ENCODE results near the gene ADM.
A peak's percentile ranks its signal among the peaks of the same experiment; 100 is the strongest.
"Not testable (repeated sequence)": the region's sequence is repeated elsewhere in the genome, so short reads cannot be mapped to it uniquely, and the experiment has no call there.

ADM gene

DNA sequence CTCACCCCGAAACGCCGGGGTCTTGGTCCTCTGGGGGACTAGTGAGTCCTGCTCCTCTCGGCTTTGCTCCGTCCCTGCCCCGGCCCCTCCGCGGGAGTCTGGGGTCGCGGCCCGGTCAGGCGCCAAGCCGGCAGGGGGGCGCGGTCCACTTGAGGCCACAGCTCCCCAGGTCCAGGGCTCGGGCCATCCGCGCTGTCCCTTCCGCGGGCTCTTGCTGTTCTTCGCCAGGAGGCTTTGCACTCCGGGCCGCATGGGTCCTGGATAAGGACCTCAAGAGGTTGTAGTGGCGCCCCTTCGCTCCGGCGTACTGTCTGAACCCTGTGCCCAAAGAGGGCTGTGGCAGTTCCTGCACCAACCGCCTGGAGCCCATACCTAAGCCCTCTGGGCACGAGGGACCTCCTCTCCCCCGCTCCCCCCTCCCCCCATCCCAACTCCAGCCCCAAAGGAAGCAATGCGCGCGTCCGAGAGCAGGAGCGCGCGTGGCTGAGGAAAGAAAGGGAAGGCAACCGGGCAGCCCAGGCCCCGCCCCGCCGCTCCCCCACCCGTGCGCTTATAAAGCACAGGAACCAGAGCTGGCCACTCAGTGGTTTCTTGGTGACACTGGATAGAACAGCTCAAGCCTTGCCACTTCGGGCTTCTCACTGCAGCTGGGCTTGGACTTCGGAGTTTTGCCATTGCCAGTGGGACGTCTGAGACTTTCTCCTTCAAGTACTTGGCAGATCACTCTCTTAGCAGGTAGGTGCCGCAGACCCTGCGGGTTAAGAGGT lies at the start of gene ADM:
TSS of gene ADM (plus strand) at position 579 of the 767 bp plus-strand sequence. CDS start 628 bp downstream, outside the sequence.
- DNase-seq (ENCODE audit: low spot score): peak; percentile 89

DNA sequence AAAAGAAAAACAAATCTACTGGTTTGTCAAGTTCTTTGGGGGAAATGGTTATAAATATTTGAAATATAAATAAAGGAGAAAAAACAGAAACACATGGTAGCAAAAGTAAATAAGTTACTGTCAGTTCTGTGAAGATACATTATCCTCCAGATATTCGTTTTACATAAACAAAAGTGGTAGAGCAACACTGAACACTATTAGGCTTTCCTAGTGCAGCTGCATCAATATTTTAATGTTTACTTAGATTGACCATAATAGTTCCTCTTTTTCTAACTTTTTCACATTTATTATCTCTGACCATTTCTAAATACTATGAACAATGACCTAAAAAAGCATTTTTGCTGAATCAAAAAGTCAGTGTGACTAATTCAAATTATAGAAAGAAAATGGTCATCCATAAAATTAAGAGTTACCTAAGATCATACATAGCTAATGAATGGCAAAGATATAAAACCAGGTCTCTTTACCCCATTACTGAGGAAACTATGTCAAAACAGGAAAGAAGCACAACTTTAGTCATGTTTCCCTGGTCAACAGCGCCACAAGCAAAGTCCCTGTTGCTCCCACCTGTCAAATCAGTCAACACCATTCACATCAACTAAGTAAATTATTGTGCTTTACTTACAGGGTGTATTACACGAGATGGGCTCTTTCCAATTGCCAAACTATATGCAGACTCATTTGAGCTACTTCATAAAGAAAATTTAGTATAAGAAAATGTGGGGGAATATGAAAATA lies 49.3 kb upstream of the ADM start:
- no peak for DNase-seq (ENCODE audit: low spot score)

GRCh38 chr11:10257478-10257877 lies 47.4 kb upstream of the ADM start:
- no peak for DNase-seq (ENCODE audit: low spot score)

GRCh38 chr11:10261821-10262220 lies 43.1 kb upstream of the ADM start:
- no peak for DNase-seq (ENCODE audit: low spot score)

GRCh38 chr11:10263929-10264328 lies 40.9 kb upstream of the ADM start:
- no peak for DNase-seq (ENCODE audit: low spot score)

- DNase-seq (ENCODE audit: low spot score): not testable (repeated sequence)
These were observed 40.2 kb upstream of the ADM start for GRCh38 chr11:10264716-10265115.

DNA sequence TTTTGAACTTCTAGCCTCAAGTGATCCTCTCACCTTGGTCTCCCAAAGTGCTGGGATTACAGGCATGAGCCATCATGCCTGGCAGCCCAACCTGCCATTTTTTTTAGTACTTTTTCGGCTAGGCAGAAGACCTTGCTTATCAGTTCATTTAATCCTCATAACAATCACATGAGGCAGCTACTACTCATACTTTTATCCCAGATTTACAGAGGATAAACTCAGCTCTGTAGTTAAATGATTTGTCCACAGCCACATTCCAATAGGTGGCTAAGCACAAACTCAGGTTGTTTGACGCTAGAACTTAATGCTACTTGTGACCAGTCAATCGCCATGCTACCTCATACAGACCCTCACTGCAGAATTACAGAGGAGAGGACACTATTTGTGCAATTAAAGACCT lies 38.9 kb upstream of the ADM start:
- DNase-seq (ENCODE audit: low spot score): no peak

- no peak for DNase-seq (ENCODE audit: low spot score)
These were observed 37.1 kb upstream of the ADM start for GRCh38 chr11:10267821-10268220.

GRCh38 chr11:10268746-10269488 lies 36.0 kb upstream of the ADM start:
- no peak for DNase-seq (ENCODE audit: low spot score)

DNA sequence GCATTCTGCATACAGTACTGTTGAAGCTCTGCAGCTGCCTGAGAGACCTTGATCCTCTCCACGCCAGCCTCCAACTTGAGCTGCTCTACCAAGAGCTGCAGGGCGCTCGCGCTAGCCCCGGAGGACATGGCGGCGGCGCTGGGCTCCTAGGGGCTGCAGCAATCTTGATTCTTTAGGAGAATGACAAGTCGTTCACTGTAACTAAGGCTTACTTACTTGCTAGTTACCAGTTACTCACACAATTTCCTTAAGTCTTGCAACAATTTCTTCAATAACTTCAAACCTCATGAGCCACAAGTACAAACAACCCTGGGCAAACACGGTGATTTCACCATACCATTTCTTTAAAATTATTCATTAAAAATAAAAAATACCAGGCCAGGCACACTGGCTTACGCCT lies 32.7 kb upstream of the ADM start:
- DNase-seq (ENCODE audit: low spot score): no peak

DNA sequence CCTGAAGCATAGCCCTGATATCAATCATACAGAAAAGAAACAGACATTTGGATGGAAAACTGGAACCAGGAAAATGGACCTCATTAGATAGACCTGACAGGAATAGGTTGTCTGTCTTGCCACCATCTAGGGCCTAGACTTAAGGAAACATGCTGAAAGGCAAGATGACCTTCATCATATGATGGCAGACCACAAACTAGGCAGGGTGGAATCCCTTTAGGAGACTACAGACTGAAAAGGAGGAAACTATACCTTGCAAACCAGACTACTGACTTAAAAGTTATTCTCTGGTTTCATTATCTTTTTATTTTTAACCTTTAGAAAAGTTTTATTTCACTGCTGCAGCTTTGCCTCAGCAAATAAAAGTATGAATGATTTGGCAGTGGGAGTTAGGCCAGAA lies 31.1 kb upstream of the ADM start:
- no peak for DNase-seq (ENCODE audit: low spot score)

- DNase-seq (ENCODE audit: low spot score): no peak
These were observed 30.1 kb upstream of the ADM start for GRCh38 chr11:10274726-10275125.

GRCh38 chr11:10275714-10276113 lies 29.2 kb upstream of the ADM start:
- DNase-seq (ENCODE audit: low spot score): no peak

DNA sequence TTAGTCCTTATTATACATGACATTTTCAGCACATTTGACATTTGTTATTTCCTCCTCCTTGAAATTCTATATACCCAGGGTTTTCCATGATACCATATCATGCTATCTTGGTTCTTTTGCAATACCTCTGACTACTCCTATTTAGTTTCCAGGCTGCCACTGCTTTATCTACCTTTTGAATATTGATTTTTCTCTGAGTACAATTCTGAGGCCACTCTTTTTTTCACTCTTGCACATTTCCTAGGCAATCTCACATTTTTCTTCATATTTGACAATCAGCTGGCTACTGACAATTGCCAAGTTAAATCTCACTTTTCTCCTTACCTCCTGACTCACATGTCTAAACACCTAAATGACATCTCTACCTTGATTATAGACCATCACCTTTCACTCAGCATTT lies 22.8 kb upstream of the ADM start:
- no peak for DNase-seq (ENCODE audit: low spot score)

DNA sequence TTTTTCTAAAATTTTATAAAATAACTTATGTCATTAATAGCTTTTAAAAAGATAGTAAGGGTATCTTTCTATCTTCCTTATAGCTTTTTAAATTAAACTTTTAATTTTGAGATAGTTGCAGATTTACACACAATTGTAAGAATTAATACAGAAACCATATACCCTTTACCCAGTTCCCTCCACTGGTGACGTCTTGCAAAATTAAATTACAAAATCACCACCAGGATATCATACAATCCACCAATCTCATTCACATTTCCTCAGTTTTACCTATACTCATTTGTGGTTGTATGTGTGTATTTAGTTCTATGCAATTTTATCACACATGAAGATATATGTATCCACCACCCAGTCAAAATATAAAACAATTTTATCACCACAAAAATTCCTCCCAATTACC lies 20.9 kb upstream of the ADM start:
- DNase-seq (ENCODE audit: low spot score): no peak

DNA sequence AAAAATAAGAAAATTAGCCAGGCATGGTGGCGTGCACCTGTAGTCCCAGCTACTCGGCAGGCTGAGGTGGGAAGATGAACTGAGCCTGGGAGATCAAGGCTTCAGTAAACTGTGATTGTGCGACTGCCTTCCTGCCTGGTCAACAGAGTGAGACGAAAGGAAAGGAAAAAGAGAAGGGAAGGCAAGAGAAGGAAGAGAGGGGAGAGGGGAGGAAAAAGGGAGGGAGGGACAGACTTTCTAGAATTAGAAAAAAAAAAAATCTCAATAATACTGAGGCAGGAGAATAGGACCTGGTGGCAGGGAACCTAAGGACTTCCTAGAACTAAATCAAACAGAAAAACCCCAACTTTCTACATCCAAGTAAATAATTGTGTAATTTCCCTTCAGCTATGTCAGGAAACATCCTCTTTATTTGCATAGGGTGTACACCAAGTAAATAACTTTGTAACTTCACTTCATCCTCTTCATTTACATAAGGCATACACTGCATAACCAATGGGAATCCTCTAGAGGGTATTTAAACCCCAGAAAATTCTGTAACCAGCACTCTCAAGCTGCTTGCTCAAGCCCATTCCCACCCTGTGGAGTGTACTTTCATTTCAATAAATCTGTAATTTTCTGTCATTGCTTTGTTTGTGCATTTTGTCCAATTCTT lies 19.6 kb upstream of the ADM start:
- DNase-seq (ENCODE audit: low spot score): no peak

- DNase-seq (ENCODE audit: low spot score): no peak
These were observed 17.7 kb upstream of the ADM start for GRCh38 chr11:10287140-10287539.

DNA sequence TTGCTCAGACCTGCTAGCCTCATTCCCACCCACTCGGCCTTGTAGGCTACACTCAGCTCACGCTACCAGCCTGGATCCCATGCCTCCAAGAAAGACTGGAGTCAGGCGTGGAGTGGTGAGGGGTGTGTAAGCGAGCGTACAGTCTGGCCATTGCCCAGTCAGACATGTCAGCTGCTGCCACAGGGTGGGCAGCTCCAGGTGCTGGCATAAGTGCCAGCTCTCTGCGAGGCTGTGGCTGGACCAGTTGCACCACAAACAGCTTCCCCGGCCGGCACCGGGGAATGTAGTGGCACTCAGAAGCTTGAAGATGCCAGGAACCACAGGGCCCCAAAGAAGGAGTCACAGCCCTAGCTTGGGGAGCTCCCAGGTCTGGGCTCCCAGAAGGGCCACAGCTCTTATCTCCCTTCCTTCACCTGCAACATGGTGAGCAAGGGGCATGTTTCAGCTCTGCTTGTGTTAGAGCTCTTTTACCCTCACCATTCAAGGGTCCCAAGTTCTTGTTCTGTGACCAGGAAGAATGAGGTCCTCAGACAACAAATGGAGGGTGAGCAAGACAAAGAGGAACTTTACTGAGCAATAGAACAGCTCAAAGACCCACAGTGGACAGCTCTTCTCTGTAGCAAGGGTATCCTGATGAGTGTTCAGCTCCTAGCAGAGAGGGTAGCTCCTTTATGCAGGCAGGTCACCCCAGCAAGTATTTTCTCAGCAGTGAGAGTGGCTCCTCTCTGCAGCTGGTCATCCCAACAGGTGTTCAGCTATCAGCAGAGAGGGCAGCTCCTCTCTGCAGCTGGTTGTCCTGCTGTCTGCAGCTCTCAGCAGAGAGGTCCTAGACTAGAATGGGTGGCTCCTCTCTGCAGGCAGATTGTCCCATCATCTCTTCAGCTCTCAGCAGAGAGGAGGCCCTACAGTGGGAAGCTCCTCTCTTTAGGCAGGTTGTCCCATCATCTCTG lies 16.8 kb upstream of the ADM start:
- DNase-seq (ENCODE audit: low spot score): no peak

- no peak for DNase-seq (ENCODE audit: low spot score)
These were observed 15.8 kb upstream of the ADM start for GRCh38 chr11:10288881-10289764.

GRCh38 chr11:10289765-10290380 lies 15.0 kb upstream of the ADM start:
- no peak for DNase-seq (ENCODE audit: low spot score)

All from cerebellar cortex (tissue), 1 donor.